CD14-positive monocyte (primary cell): ENCODE data around the gene CGN. TPM values are rescaled to one million over a fixed set of nuclear protein-coding genes. Genes with fewer than 3 reads are reported as not detected.

Source experiments
- DNase-seq, 3 donors: peaks; one replicate each; pipeline ENCODE4 v3.0.0-alpha.2; 2011 to 2022
- H2AFZ ChIP-seq: 2 replicates; pipeline ENCODE4 v1.6.0; 2012; ENCODE audit warnings: mild to moderate bottlenecking, low read depth, low read length, inconsistent platforms; ENCODE audit not compliant: insufficient read depth, poor library complexity, severe bottlenecking
- H3K27ac ChIP-seq, 2 donors: 1 replicate in 1 of 2; 2 replicates in 1 of 2; pipeline ENCODE4 v1.5.1; 2012 to 2013; ENCODE audit warnings: low read length in 2 of 2, control low read depth in 1 of 2, inconsistent platforms in 1 of 2, low read depth in 1 of 2, mild to moderate bottlenecking in 1 of 2
- H3K27me3 ChIP-seq, 2 donors: one replicate each; pipeline versions ENCODE4 v1.6.0 to v1.6.1; 2011 to 2013; ENCODE audit warnings: low read length in 2 of 2; ENCODE audit not compliant: control insufficient read depth in 2 of 2, insufficient read depth in 2 of 2
- H3K36me3 ChIP-seq, 2 donors: replicated peaks in 1 of 2; 1 replicate in 1 of 2; 2 replicates in 1 of 2; pipeline versions ENCODE4 v1.5.1 to v1.6.1; 2012 to 2013; ENCODE audit warnings: low read length in 2 of 2, control low read depth in 1 of 2, inconsistent platforms in 1 of 2, mild to moderate bottlenecking in 1 of 2; ENCODE audit not compliant: insufficient read depth in 2 of 2, control insufficient read depth in 1 of 2
- H3K4me1 ChIP-seq, 2 donors: 1 replicate in 1 of 2; 2 replicates in 1 of 2; pipeline versions ENCODE4 v1.5.1 to v1.6.1; 2012 to 2013; ENCODE audit warnings: low read length in 2 of 2, control low read depth in 1 of 2, inconsistent platforms in 1 of 2, mild to moderate bottlenecking in 1 of 2, moderate library complexity in 1 of 2; ENCODE audit not compliant: insufficient read depth in 2 of 2, control insufficient read depth in 1 of 2
- H3K4me2 ChIP-seq: replicated peaks from 2 replicates; pipeline ENCODE3; 2012; ENCODE audit warnings: low read length, moderate library complexity, mild to moderate bottlenecking; ENCODE audit not compliant: poor library complexity, severe bottlenecking; ENCODE audit errors: extremely low read depth
- H3K4me3 ChIP-seq, 3 experiments: fragments of 200-600 bp in 1 of 3; sonication (generic) in 1 of 3; replicated peaks in 1 of 3; 1 replicate in 2 of 3; 2 replicates in 1 of 3; pipeline ENCODE4 v1.5.1; 2011 to 2013; ENCODE audit warnings: low read length in 3 of 3, mild to moderate bottlenecking in 3 of 3, control low read depth in 2 of 3, low read depth in 2 of 3, inconsistent platforms in 1 of 3, moderate library complexity in 1 of 3
- H3K79me2 ChIP-seq: 2 replicates; pipeline ENCODE4 v1.6.0; 2012; ENCODE audit warnings: mild to moderate bottlenecking, control low read depth, inconsistent platforms, low read length, moderate library complexity; ENCODE audit not compliant: insufficient read depth
- H3K9ac ChIP-seq: 2 replicates; pipeline ENCODE4 v1.6.0; 2017; ENCODE audit warnings: low read length, mild to moderate bottlenecking; ENCODE audit not compliant: insufficient read depth, poor library complexity, severe bottlenecking
- H3K9me3 ChIP-seq, 2 donors: replicated peaks in 1 of 2; 1 replicate in 1 of 2; 2 replicates in 1 of 2; pipeline versions ENCODE4 v1.5.1 to v1.6.1; 2012 to 2013; ENCODE audit warnings: low read length in 2 of 2, control low read depth in 1 of 2; ENCODE audit not compliant: control insufficient read depth in 1 of 2, insufficient read depth in 1 of 2
- H4K20me1 ChIP-seq: 2 replicates; pipeline ENCODE4 v1.6.0; 2012; ENCODE audit warnings: mild to moderate bottlenecking, low read length, control low read depth, moderate library complexity; ENCODE audit not compliant: insufficient read depth
- H3K27ac Mint-ChIP-seq, 7 donors: one replicate each; pipeline ENCODE4 v1.8.0; 2020; ENCODE audit warnings: mild to moderate bottlenecking in 7 of 7, mixed read lengths in 7 of 7, moderate library complexity in 6 of 7, inconsistent platforms in 2 of 7
- H3K27me3 Mint-ChIP-seq, 3 donors: one replicate each; pipeline ENCODE4 v1.8.0; 2021 to 2022; ENCODE audit warnings: low read depth in 3 of 3, mild to moderate bottlenecking in 3 of 3, mixed read lengths in 3 of 3, moderate library complexity in 3 of 3, inconsistent platforms in 1 of 3
- H3K36me3 Mint-ChIP-seq, 2 donors: one replicate each; pipeline ENCODE4 v1.8.0; 2020; ENCODE audit warnings: mixed read lengths in 2 of 2, inconsistent platforms in 1 of 2, mild to moderate bottlenecking in 1 of 2
- H3K4me1 Mint-ChIP-seq: one replicate; pipeline ENCODE4 v1.8.0; 2020; ENCODE audit warnings: mild to moderate bottlenecking, mixed read lengths
- H3K4me3 Mint-ChIP-seq, 2 donors: one replicate each; pipeline ENCODE4 v1.8.0; 2020; ENCODE audit warnings: mild to moderate bottlenecking in 2 of 2, mixed read lengths in 2 of 2, moderate library complexity in 1 of 2
- H3K9me3 Mint-ChIP-seq, 7 donors: one replicate each; pipeline ENCODE4 v1.8.0; 2020 to 2022; ENCODE audit warnings: mixed read lengths in 7 of 7, mild to moderate bottlenecking in 6 of 7, moderate library complexity in 6 of 7, inconsistent platforms in 2 of 7
- CTCF ChIP-seq: fragments of 200-600 bp; IDR thresholded peaks from one replicate; pipeline ENCODE4 v1.8.0; 2022; ENCODE audit warnings: antibody characterized with exemption, mild to moderate bottlenecking
- WGBS: methylation state at CpG from one replicate; pipeline ENCODE4 v1.1.5; 2013; ENCODE audit warnings: missing lambda C conversion rate; ENCODE audit not compliant: insufficient coverage; 5-methylcytosine and 5-hydroxymethylcytosine counted together
- intact Hi-C, 2 donors: fragments of 100-400 bp; cut with micrococcal nuclease; formaldehyde crosslinking; loops; one replicate each; pipeline versions ENCODE4 v1.15.0 to v1.15.1; 2023
- polyA plus RNA-seq, 3 donors: library from polyadenylated mRNA; depleted of rRNA in 1 of 3; unstranded in 2 of 3; stranded (reverse) in 1 of 3; fragments of 300-500 nt in 2 of 3; fragments of >200 nt in 1 of 3; fragmentation: Illumina TruSeq in 2 of 3; gene quantifications; 1 replicate in 2 of 3; 2 replicates in 1 of 3; pipeline ENCODE4 v1.2.3, GENCODE V29; 2012 to 2021

Gene CGN
- polyA plus RNA-seq, 3 donors: not detected

- no peak overlapping the region for H3K27ac Mint-ChIP-seq
These were observed 18.1 kb upstream of the CGN start for GRCh38 chr1:151493042-151493441.

GRCh38 chr1:151494741-151495281, 16.4 kb upstream of the CGN start:
- Histone ChIP-seq H2AFZ (no peak overlapping the region), H4K20me1 (no peaks in the 10 kb centered on the region), H3K4me2 (no peak overlapping the region), H3K79me2 (no peaks in the 10 kb centered on the region), H3K4me3 (no peak overlapping the region), H3K9me3 (no peaks in the 10 kb centered on the region), H3K9ac (no peak overlapping the region), H3K4me1 (no peaks in the 10 kb centered on the region), H3K27ac (no peak overlapping the region), H3K36me3 (no peaks in the 10 kb centered on the region), H3K27me3 (no peaks in the 10 kb centered on the region)
- H3K27ac Mint-ChIP-seq: no peak overlapping the region
- H3K27me3 Mint-ChIP-seq: peaks cover 3 to 13% (median 6%) of the 10 kb centered on the region in 3 donors
- intact Hi-C loops: no loop called here
- H3K9me3 Mint-ChIP-seq: peaks cover 0 to 4% (median 0%) of the 10 kb centered on the region in 7 donors
- no peaks in the 10 kb centered on the region for H3K36me3 Mint-ChIP-seq
- peak in 1 of 3 donors; percentile 42 for DNase-seq
- no peak overlapping the region for H3K4me3 Mint-ChIP-seq
- H3K4me1 Mint-ChIP-seq: no peaks in the 10 kb centered on the region
- WGBS: no CpG with 5 or more reads among the region's 1 CpG
- no peak for TF ChIP-seq CTCF

More at GRCh38 chr1:151493042-151493441, 18.1 kb upstream of the CGN start:
- Histone ChIP-seq H3K9me3 (no peaks in the 10 kb centered on the region), H3K4me1 (no peaks in the 10 kb centered on the region), H3K4me3 (no peak overlapping the region), H3K4me2 (no peak overlapping the region), H3K79me2 (no peaks in the 10 kb centered on the region), H3K27me3 (no peaks in the 10 kb centered on the region), H3K36me3 (no peaks in the 10 kb centered on the region), H3K27ac (no peak overlapping the region), H4K20me1 (no peaks in the 10 kb centered on the region), H3K9ac (no peak overlapping the region), H2AFZ (no peak overlapping the region)
- H3K4me3 Mint-ChIP-seq: no peak overlapping the region
- no peaks in the 10 kb centered on the region for H3K4me1 Mint-ChIP-seq
- no peaks in the 10 kb centered on the region for H3K36me3 Mint-ChIP-seq
- no peak for TF ChIP-seq CTCF
- H3K27me3 Mint-ChIP-seq: peaks cover 1 to 13% (median 8%) of the 10 kb centered on the region in 3 donors
- H3K9me3 Mint-ChIP-seq: peaks cover 0 to 4% (median 0%) of the 10 kb centered on the region in 7 donors
- intact Hi-C loops: no loop called here
- DNase-seq: no peak
- 100% methylated on average over 3 of the region's 3 CpGs for WGBS
